Right lobe of liver (tissue), 6 donors: ENCODE data around the gene DDX27. TPM values are rescaled to one million over a fixed set of nuclear protein-coding genes. Genes with fewer than 3 reads are reported as not detected.

Source experiments
- ATAC-seq, 4 donors: fragments of 200-7000 bp; cut with Tn5 transposase; one replicate each; pipeline ENCODE4 v1.9.1; 2020; ENCODE audit warnings: mild to moderate bottlenecking in 4 of 4, moderate library complexity in 4 of 4
- DNase-seq, 3 donors: peaks; one replicate each; pipeline ENCODE4 v3.0.0-alpha.2; 2020
- H3K27ac ChIP-seq, 3 donors: fragments of 200-600 bp; one replicate each; pipeline ENCODE4 v1.8.0; 2022
- H3K27me3 ChIP-seq, 2 donors: fragments of 200-600 bp; one replicate each; pipeline ENCODE4 v1.8.0; 2022
- H3K36me3 ChIP-seq, 4 donors: fragments of 200-600 bp; sonication (generic) in 1 of 4; one replicate each; pipeline versions ENCODE4 v1.5.1 to v1.8.0; 2017 to 2022; ENCODE audit warnings: control low read depth in 1 of 4
- H3K4me1 ChIP-seq, 4 donors: fragments of 200-600 bp; sonication (generic) in 1 of 4; one replicate each; pipeline versions ENCODE4 v1.5.1 to v1.8.0; 2017 to 2022; ENCODE audit warnings: control low read depth in 1 of 4
- H3K4me3 ChIP-seq, 3 donors: fragments of 200-600 bp; one replicate each; pipeline ENCODE4 v1.8.0; 2022
- H3K9me3 ChIP-seq, 4 donors: fragments of 200-600 bp; sonication (generic) in 1 of 4; one replicate each; pipeline versions ENCODE4 v1.5.1 to v1.8.0; 2017 to 2022; ENCODE audit warnings: control low read depth in 1 of 4
- CTCF ChIP-seq, 4 donors: fragments of 200-600 bp in 3 of 4; fragments of 450-650 bp in 1 of 4; IDR thresholded peaks; one replicate each; pipeline versions ENCODE4 v1.5.1 to v1.8.0; 2016 to 2022; ENCODE audit warnings: antibody characterized with exemption in 4 of 4, mild to moderate bottlenecking in 2 of 4
- POLR2A ChIP-seq: fragments of 450-650 bp; IDR thresholded peaks from one replicate; pipeline ENCODE4 v1.6.1; 2017; ENCODE audit warnings: antibody characterized with exemption, mild to moderate bottlenecking
- WGBS: methylation state at CpG from one replicate; pipeline ENCODE4 v1.1.6; 2018; ENCODE audit warnings: low coverage, low lambda C conversion rate; ENCODE audit not compliant: insufficient coverage; ENCODE audit errors: missing lambda C conversion rate; 5-methylcytosine and 5-hydroxymethylcytosine counted together
- intact Hi-C, 2 donors: fragments of 100-400 bp; cut with DNase I; formaldehyde crosslinking; loops; one replicate each; pipeline versions ENCODE4 v1.11.2 to v1.14.1; 2022
- total RNA-seq, 6 experiments: library from RNA; depleted of rRNA in 2 of 6; stranded (reverse); fragments of >200 nt in 2 of 6; fragmentation: NEBNext Ultra II Directional in 3 of 6; extraction: Animal tissue kit (Norgen Biotek cat#: 25700) in 3 of 6; gene quantifications; one replicate each; pipeline versions ENCODE4 v1.1.0 to v1.2.4, GENCODE V29; 2016 to 2023
- donor health status: DM: no; HTN: yes; CAD: no.
- donor health status: DM: no; HTN: no; CAD: no.
- donor health status: DM: no; HTN: no; CAD: no.
- donor health status: DM: no; HTN: yes; CAD: no.
- donor health status: DM: no; HTN: yes; CAD: no.

Gene DDX27
- total RNA-seq, 6 experiments from 2014 or later: 7.6 to 15.7 (median 11.6) TPM

DNA sequence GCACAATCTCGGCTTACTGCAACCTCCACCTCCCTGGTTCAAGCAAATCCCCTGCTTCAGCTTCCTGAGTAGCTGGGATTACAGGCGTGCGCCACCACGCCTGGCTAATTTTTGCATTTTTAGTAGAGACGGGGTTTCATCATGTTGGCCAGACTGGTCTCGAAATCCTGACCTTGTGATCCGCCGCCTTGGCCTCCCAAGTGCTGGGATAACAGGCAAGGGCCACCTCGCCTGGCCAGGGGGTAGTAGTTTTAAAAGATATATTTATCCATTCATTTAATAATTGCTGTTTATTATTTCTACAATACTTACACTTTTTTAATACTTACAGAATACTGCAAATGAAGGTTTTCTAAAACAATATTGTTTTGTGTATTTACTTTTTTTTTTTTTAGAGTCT, 15.5 kb upstream of the DDX27 start:
- H3K36me3 ChIP-seq: no peaks in the 10 kb centered on the region
- no peak for DNase-seq
- TF ChIP-seq POLR2A: no peak
- TF ChIP-seq CTCF (IDR thresholded peaks at IDR 0.05): no peak
- H3K9me3 ChIP-seq: no peaks in the 10 kb centered on the region
- no peak for ATAC-seq
- no peak overlapping the region for H3K27ac ChIP-seq
- H3K27me3 ChIP-seq: no peaks in the 10 kb centered on the region
- H3K4me3 ChIP-seq: no peak overlapping the region
- intact Hi-C loops: no loop called here
- WGBS: 70% methylated on average over 9 of the region's 9 CpGs
- no peaks in the 10 kb centered on the region for H3K4me1 ChIP-seq

DNA sequence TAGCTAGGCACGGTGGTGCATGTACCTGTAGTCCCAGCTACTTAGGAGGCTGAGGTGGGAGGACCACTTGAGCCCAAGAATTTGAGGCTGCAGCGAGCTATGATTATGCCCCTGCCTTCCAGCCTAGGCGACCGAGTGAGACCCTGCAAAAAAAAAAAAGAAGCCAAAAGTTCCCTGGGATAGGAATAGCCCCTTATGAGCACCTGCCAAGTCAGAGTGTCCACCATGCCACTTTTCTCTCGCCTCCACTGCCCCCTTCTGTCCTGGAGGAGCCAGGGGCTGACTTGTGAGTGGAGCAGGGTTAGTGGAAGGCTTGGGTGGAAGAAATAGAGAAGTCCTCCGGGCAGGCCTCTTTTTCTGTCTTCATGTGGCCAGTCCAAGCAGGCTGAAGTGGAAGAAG, 12.1 kb upstream of the DDX27 start:
- no peaks in the 10 kb centered on the region for H3K9me3 ChIP-seq
- no peak for DNase-seq
- no peak overlapping the region for H3K4me3 ChIP-seq
- TF ChIP-seq CTCF (IDR thresholded peaks at IDR 0.05) (no peak), POLR2A (no peak)
- WGBS: 92% methylated on average over 5 of the region's 6 CpGs
- no peaks in the 10 kb centered on the region for H3K27me3 ChIP-seq
- H3K36me3 ChIP-seq: no peaks in the 10 kb centered on the region
- peak in 1 of 4 donors; percentile 19 for ATAC-seq
- no peak overlapping the region for H3K27ac ChIP-seq
- no peaks in the 10 kb centered on the region for H3K4me1 ChIP-seq
- intact Hi-C loops: no loop called here

- intact Hi-C loops: no loop called here
- H3K9me3 ChIP-seq: no peaks in the 10 kb centered on the region
- no peak for TF ChIP-seq CTCF (IDR thresholded peaks at IDR 0.05)
- TF ChIP-seq POLR2A: no peak
- H3K27me3 ChIP-seq: no peaks in the 10 kb centered on the region
- DNase-seq (no peak), ATAC-seq (peak; percentile 46 to 83 (median 72))
- no peaks in the 10 kb centered on the region for H3K4me1 ChIP-seq
- no peak overlapping the region for H3K27ac ChIP-seq
- 83% methylated on average over 1 of the region's 1 CpG for WGBS
- no peak overlapping the region for H3K4me3 ChIP-seq
- no peaks in the 10 kb centered on the region for H3K36me3 ChIP-seq
Observed at GRCh38 chr20:49210101-49210756, 9.0 kb upstream of the DDX27 start.

- Histone ChIP-seq H3K4me1 (no peaks in the 10 kb centered on the region), H3K27ac (no peak overlapping the region)
Observed at GRCh38 chr20:49210757-49211110, 8.5 kb upstream of the DDX27 start.

More at GRCh38 chr20:49210757-49211110, 8.5 kb upstream of the DDX27 start:
- Histone ChIP-seq H3K27me3 (no peaks in the 10 kb centered on the region), H3K36me3 (no peaks in the 10 kb centered on the region), H3K9me3 (no peaks in the 10 kb centered on the region), H3K4me3 (no peak overlapping the region)
- peak in 3 of 4 donors; percentile 24 to 60 (median 39) for ATAC-seq
- no peak for DNase-seq
- WGBS: 38% methylated on average over 1 of the region's 1 CpG
- TF ChIP-seq POLR2A (no peak), CTCF (IDR thresholded peaks at IDR 0.05) (no peak)
- intact Hi-C loops: no loop called here
